22Rv1 (cell line): ENCODE measurements around the gene LNP1.

ENCODE experiments used
- ZFX ChIP-seq: fragments of 450-650 bp; IDR thresholded peaks from 2 replicates; pipeline ENCODE4 v1.6.1; 2017; ENCODE audit warnings: antibody characterized with exemption, borderline replicate concordance
- TF ChIP-seq, protein P1 (sequence below): fragments of 450-650 bp; IDR thresholded peaks from 2 replicates; pipeline ENCODE4 v1.5.1; 2017; ENCODE audit warnings: mild to moderate bottlenecking

DNA sequence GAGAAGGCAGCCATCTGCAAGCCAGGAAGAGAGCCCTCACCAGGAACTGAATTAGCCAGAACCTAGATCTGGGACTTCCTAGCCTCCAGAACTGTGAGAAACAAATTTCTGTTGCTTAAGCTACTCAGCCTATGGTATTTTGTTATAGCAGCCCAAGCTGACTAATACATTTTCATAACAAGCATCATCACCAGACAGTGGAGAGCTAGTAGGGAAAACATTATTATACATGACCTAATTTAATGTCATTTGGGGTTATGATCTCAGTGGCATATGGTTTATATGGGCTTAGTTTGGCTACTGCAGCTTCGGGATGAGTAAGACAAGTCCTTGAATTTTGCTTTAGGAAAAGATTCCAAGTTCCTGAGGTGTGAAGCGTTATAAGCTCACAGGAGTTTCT is 35.6 kb downstream of the LNP1 start:
- TF ChIP-seq, protein P1, sequence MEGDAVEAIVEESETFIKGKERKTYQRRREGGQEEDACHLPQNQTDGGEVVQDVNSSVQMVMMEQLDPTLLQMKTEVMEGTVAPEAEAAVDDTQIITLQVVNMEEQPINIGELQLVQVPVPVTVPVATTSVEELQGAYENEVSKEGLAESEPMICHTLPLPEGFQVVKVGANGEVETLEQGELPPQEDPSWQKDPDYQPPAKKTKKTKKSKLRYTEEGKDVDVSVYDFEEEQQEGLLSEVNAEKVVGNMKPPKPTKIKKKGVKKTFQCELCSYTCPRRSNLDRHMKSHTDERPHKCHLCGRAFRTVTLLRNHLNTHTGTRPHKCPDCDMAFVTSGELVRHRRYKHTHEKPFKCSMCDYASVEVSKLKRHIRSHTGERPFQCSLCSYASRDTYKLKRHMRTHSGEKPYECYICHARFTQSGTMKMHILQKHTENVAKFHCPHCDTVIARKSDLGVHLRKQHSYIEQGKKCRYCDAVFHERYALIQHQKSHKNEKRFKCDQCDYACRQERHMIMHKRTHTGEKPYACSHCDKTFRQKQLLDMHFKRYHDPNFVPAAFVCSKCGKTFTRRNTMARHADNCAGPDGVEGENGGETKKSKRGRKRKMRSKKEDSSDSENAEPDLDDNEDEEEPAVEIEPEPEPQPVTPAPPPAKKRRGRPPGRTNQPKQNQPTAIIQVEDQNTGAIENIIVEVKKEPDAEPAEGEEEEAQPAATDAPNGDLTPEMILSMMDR, result no peak
- no peak for TF ChIP-seq ZFX
